Measurements from ENCODE around the gene NCAM1.

GRCh38 chr11:113129261-113129992 is 168.2 kb downstream of the NCAM1 start:
- no peak for TF ChIP-seq CTCF (tag by site-specific recombination; IDR thresholded peaks at IDR 0.05)
- TF ChIP-seq ZNF510 (tag by site-specific recombination; IDR thresholded peaks at IDR 0.05; ENCODE audit: insufficient replicate concordance): no peak
- no peak for TF ChIP-seq ZBTB20 (tag by site-specific recombination; IDR thresholded peaks at IDR 0.05)
- no peak for TF ChIP-seq KLF8 (tag by site-specific recombination; IDR thresholded peaks at IDR 0.05)
- TF ChIP-seq ZNF768 (tag by site-specific recombination; IDR thresholded peaks at IDR 0.05): no peak

Measured in HEK293 (cell line).